ENCODE measurements around the gene TAF11L13.
"Not testable (repeated sequence)": the region's sequence is repeated elsewhere in the genome, so short reads cannot be mapped to it uniquely, and the experiment has no call there.

TAF11L13 gene

GRCh38 chr5:17631788-17632187 is at the start of gene TAF11L13:
TSS of gene TAF11L13 (plus strand) at chr5:17632088.
- DNase-seq, result not testable (repeated sequence)

- DNase-seq, result not testable (repeated sequence)
These were observed 46.2 kb upstream of the TAF11L13 start, which contains the start of gene TAF11L7 for GRCh38 chr5:17585658-17586057. TSS of gene TAF11L7 (minus strand) at chr5:17585758.

- not testable (repeated sequence) for DNase-seq
These were observed 41.0 kb upstream of the TAF11L13 start, which contains the start of gene TAF11L8 for GRCh38 chr5:17590860-17591259. TSS of gene TAF11L8 (minus strand) at chr5:17590960.

- not testable (repeated sequence) for DNase-seq
These were observed 37.6 kb upstream of the TAF11L13 start, which contains the start of gene TAF11L9 for GRCh38 chr5:17594255-17594654. TSS of gene TAF11L9 (minus strand) at chr5:17594394.

GRCh38 chr5:17597728-17598127 is 34.2 kb upstream of the TAF11L13 start, which contains the start of gene TAF11L10:
TSS of gene TAF11L10 (minus strand) at chr5:17597828.
- DNase-seq, result not testable (repeated sequence)

- DNase-seq, result not testable (repeated sequence)
These were observed 28.0 kb upstream of the TAF11L13 start, which contains the start of gene TAF11L11 for GRCh38 chr5:17603880-17604279. TSS of gene TAF11L11 (plus strand) at chr5:17604183.

- no peak for DNase-seq
These were observed 26.9 kb upstream of the TAF11L13 start for GRCh38 chr5:17604951-17605350.

- not testable (repeated sequence) for DNase-seq
These were observed 24.4 kb upstream of the TAF11L13 start for GRCh38 chr5:17607461-17607860.

GRCh38 chr5:17610092-17610491 is 21.8 kb upstream of the TAF11L13 start, which contains the start of gene TAF11L12:
TSS of gene TAF11L12 (plus strand) at chr5:17610392.
- not testable (repeated sequence) for DNase-seq

DNA sequence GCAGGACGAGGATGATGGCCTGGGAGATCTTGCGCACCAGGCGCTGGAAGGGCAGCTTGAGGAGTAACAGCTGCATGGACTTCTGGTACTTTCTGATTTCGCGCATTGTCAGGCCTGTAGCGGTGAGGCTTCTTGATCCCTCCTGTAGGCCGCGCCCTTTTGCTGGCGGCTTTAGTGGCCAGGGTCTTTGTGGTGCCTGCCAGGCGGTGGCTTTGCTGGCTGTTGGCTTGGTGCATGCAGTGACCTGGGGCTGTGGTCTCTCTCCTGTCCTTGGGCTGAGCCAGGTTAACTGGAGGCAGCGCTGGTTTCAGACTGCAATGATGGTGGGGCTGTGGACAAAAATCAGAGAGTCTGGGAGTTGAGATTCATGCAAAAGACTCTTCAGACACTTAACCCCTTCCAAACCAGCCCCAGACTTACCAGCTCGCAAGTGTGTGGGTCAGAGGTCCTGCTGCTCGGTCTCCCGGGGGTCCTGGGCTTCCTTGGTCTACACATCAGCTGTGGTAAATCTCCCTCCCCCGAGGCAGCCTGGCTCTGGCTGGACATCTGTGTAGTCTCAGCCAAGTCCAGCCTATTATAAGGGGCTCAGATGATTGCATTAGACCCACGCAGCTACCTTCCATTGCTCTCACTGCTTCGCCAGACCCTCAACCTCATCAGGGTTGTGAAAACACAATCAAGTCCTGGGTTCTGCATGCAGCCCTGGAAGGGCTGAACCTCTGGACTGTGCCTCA is 16.8 kb upstream of the TAF11L13 start:
- DNase-seq, result no peak

- no peak for DNase-seq
These were observed 12.5 kb upstream of the TAF11L13 start for GRCh38 chr5:17619354-17619753.

DNA sequence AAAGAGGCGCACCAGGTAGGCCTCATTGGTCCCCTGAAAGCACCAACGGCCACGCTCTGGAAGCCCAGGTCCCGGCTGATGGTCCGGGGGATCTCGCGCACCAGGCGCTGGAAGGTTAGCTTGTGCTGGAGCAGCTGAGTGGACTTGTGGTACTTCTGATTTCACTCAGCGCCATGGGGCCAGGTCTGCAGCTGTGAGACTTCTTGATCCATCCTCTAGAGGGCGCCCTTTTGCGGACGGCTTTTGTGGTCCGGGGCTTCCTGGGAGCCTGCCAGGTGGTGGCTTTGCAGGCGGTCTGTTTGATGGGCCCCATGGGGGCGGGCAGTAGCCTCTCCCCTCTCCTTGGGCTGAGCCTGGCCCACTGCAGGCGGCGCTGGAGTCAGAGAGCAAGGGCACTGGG is 11.3 kb upstream of the TAF11L13 start:
- DNase-seq, result no peak

GRCh38 chr5:17625686-17626085 is 6.2 kb upstream of the TAF11L13 start:
- DNase-seq, result no peak

DNA sequence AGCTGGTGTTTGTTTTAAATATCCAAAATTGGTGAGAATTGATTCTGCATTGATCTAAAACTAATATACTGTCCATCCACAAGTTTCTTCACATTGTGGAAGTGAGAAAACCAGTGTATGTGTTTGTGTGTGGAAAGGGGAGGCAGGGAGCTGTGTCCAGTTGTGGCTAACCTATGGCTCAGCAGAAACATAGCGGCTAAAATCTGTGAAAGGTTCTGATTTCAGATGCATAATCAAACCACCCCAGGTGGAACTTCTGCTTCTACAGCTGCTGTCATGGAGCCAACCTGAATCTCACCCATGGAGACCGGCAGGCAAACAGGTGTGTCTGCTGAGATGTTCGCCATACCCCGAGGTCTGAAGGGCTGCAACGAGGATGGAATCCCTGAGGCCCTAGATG is 2.3 kb downstream of the TAF11L13 start, which contains the start of gene TAF11L14:
TAF11L14 (plus strand) TSS at position 301 of the 400 bp plus-strand sequence.
- no peak for DNase-seq

DNA sequence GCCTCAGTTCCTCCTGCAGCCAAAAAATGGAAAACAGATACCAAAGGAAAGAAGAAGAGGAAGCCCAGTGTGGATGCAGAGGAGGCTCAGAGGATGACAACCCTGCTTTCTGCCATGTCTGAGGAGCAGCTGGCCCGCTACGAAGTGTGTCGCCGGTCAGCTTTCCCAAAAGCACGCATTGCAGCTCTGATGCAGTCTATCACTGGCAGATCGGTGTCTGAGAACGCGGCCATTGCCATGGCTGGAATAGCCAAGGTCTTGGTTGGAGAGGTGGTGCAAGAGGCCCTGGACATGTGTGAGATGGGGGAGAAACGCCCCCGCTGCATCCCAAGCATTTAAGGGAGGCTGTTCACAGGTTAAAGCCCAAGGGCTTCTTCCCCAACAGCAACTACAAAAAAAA is 17.3 kb downstream of the TAF11L13 start:
- DNase-seq, result not testable (repeated sequence)

- not testable (repeated sequence) for DNase-seq
These were observed 23.4 kb downstream of the TAF11L13 start for GRCh38 chr5:17655201-17655759.

DNA sequence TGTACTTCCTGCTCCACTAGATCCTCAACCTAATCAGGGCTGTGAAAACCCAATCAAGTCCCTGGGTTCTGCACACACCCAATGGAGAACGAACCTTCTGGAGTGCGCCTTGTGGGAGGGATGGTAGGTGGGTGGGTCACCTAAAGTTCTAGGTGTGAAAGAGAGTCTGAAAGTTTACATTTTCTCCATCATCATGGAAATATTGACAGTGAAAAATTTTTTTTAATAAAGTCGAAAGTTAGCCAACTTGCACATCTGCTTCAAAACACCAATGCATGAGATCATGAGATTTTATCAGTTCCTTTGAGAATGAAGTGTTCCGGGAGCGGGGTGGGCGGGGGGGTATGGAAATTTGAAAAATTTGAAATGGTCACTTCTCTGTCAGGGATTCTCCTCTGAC is 24.0 kb downstream of the TAF11L13 start:
- no peak for DNase-seq

DNA sequence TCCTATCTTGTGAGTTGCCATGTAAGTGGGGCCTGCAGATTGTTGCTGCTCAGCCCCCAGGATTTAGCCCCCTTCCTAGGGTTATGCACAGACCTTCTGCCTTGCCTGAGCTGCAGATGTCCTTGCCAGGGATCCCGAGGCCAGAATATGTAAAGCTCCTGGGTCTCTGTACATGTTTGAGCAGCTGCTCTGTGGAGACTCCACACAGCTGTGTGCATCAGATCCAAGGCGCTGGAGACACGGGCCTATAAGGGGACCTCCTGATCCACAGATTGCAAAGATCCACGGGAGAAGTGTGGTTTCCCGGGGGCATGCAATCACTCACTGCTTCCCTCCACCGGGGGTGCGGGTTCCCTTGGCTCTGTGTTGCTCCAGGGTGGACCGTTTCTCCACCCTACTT is 31.3 kb downstream of the TAF11L13 start:
- DNase-seq, result no peak

GRCh38 chr5:17665836-17666235 is 33.9 kb downstream of the TAF11L13 start:
- DNase-seq, result no peak

- DNase-seq, result no peak
These were observed 34.9 kb downstream of the TAF11L13 start for GRCh38 chr5:17666726-17667235.

GRCh38 chr5:17670353-17670752 is 38.5 kb downstream of the TAF11L13 start:
- no peak for DNase-seq

DNA sequence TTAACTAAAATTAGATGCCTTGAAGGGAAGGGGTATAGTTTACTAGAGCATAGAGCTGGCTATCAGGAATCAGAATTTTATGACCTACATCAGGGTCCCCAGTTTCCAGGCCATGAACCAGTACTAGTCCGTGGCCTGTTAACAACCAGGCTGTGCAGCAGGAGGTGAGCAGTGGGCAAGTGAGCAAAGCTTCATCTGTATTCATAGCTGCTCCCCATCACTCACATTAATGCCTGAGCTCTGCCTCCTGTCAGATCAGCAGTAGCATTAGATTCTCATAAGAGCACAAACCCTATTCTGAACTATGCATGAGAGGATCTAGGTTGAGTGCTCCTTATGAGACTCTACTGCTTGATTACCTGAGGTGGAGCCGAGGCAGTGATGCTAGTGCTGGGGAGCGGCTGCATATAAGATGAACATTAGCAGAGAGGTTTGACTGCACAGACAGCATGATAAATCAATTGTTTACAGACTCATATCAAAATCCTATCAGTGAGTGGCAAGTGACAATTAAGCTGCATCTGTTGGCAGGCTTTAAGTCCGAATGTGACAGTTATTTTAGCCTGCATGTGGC is 47.0 kb downstream of the TAF11L13 start:
- no peak for DNase-seq

GRCh38 chr5:17679597-17680203 is 47.8 kb downstream of the TAF11L13 start:
- no peak for DNase-seq
